ENCODE data around the gene LEP.

GRCh38 chr7:128307061-128307460 is 66.0 kb downstream of the LEP start:
- TF ChIP-seq POLR2AphosphoS5 (IDR thresholded peaks at IDR 0.05; ENCODE audit: low read depth, low read length), result no peak
- no peak for TF ChIP-seq FOXM1 (IDR thresholded peaks at IDR 0.05; ENCODE audit: low read depth)
- no peak for TF ChIP-seq REST (IDR thresholded peaks at IDR 0.05; ENCODE audit: low read depth, low read length)
- TF ChIP-seq TAF1 (IDR thresholded peaks at IDR 0.05; ENCODE audit: borderline replicate concordance, low read depth, low read length), result no peak
- no peak for TF ChIP-seq CTCF (IDR thresholded peaks at IDR 0.05)
- no peak for TF ChIP-seq CHD2 (IDR thresholded peaks at IDR 0.05; ENCODE audit: low read length, partially characterized antibody)
- TF ChIP-seq RXRA (IDR thresholded peaks at IDR 0.05; ENCODE audit: borderline replicate concordance, low read depth), result no peak
- no peak for TF ChIP-seq EP300 (IDR thresholded peaks at IDR 0.05; ENCODE audit: borderline replicate concordance in 1 of 2, low read depth in 1 of 2, low read length in 1 of 2)

Measured in SK-N-SH (cell line).